Mucosa of gallbladder (tissue), 1 donor: ENCODE results near the gene FAXDC2. TPM values are rescaled to one million over a fixed set of nuclear protein-coding genes. Genes with fewer than 3 reads are reported as not detected.
A peak's percentile ranks its signal among the peaks of the same experiment; 100 is the strongest.

Experiments used
- DNase-seq: peaks from one replicate; pipeline ENCODE4 v3.0.0-alpha.2; 2020; ENCODE audit warnings: low spot score
- total RNA-seq: library from RNA; stranded (reverse); gene quantifications from one replicate; pipeline ENCODE4 v1.2.1, GENCODE V29; 2021
- donor health status: DM: no; HTN: no; CAD: no.

FAXDC2 gene
- total RNA-seq, 1 donor from 2014 or later, result 91.0 TPM

- DNase-seq, result no peak
Observed at GRCh38 chr5:154797762-154798161, 52.6 kb downstream of the FAXDC2 start.

- no peak for DNase-seq
Observed at GRCh38 chr5:154795235-154795596, 55.2 kb downstream of the FAXDC2 start.

- no peak for DNase-seq
Observed at GRCh38 chr5:154794525-154795234, 55.7 kb downstream of the FAXDC2 start.

- DNase-seq, result no peak
Observed at GRCh38 chr5:154793599-154794524, 56.5 kb downstream of the FAXDC2 start.

- no peak for DNase-seq
Observed at GRCh38 chr5:154791535-154791934, 58.9 kb downstream of the FAXDC2 start.

- no peak for DNase-seq
Observed at GRCh38 chr5:154788212-154788611, 62.2 kb downstream of the FAXDC2 start.

- DNase-seq, result no peak
Observed at GRCh38 chr5:154786414-154786813, 64.0 kb downstream of the FAXDC2 start.

- DNase-seq, result no peak
Observed at GRCh38 chr5:154784856-154785255, 65.5 kb downstream of the FAXDC2 start.

GRCh38 chr5:154783774-154784460 lies 66.5 kb downstream of the FAXDC2 start:
- DNase-seq, result no peak

GRCh38 chr5:154782812-154783592 lies 67.4 kb downstream of the FAXDC2 start:
- DNase-seq, result no peak

- peak; percentile 44 for DNase-seq
Observed at GRCh38 chr5:154782326-154782725, 68.1 kb downstream of the FAXDC2 start.

GRCh38 chr5:154780128-154780527 lies 70.3 kb downstream of the FAXDC2 start:
- DNase-seq, result no peak

- DNase-seq, result peak; percentile 32
Observed at GRCh38 chr5:154779105-154779504, 71.3 kb downstream of the FAXDC2 start.

GRCh38 chr5:154778534-154778933 lies 71.9 kb downstream of the FAXDC2 start:
- DNase-seq, result no peak

GRCh38 chr5:154776167-154776566 lies 74.2 kb downstream of the FAXDC2 start:
- DNase-seq, result no peak

GRCh38 chr5:154773326-154773725 lies 77.1 kb downstream of the FAXDC2 start:
- DNase-seq, result no peak

GRCh38 chr5:154771383-154771901 lies 79.0 kb downstream of the FAXDC2 start:
- peak; percentile 29 for DNase-seq

GRCh38 chr5:154770111-154770510 lies 80.3 kb downstream of the FAXDC2 start:
- DNase-seq, result no peak
